HEK293T (cell line): ENCODE data around the gene PRDM16.

ENCODE experiments used
- CTCF ChIA-PET: fragments of 350-600 bp; formaldehyde crosslinking; extraction: SDS; loops from one replicate; lab custom pipeline; 2021; ENCODE audit warnings: antibody characterized with exemption, inconsistent platforms; lab: Yijun Ruan, JAX
- POLR2A ChIA-PET: fragments of 350-600 bp; formaldehyde crosslinking; extraction: SDS; loops from one replicate; lab custom pipeline; 2020; ENCODE audit warnings: antibody characterized with exemption, inconsistent platforms; lab: Yijun Ruan, JAX
- DNase-seq: peaks from one replicate; pipeline ENCODE4 v3.0.0; 2012; ENCODE audit warnings: mixed read lengths; ENCODE audit errors: extremely low spot score
- ARNT ChIP-seq: fragments of 450-650 bp; IDR thresholded peaks from 2 replicates; pipeline ENCODE4 v1.6.1; 2017; ENCODE audit warnings: mild to moderate bottlenecking
- BHLHE40 ChIP-seq: fragments of 450-650 bp; IDR thresholded peaks from 2 replicates; pipeline ENCODE4 v1.6.1; 2016; ENCODE audit warnings: mild to moderate bottlenecking, moderate library complexity, borderline replicate concordance
- CTBP1 ChIP-seq: fragments of 450-650 bp; IDR thresholded peaks from 2 replicates; pipeline ENCODE4 v1.6.1; 2016; ENCODE audit warnings: borderline replicate concordance
- ELF4 ChIP-seq: fragments of 450-650 bp; IDR thresholded peaks from 2 replicates; pipeline ENCODE4 v1.6.1; 2017; ENCODE audit warnings: antibody characterized with exemption
- FOXA1 ChIP-seq: fragments of 450-650 bp; IDR thresholded peaks from 2 replicates; pipeline ENCODE4 v1.6.1; 2016; ENCODE audit warnings: mild to moderate bottlenecking
- FOXK2 ChIP-seq: fragments of 450-650 bp; IDR thresholded peaks from 2 replicates; pipeline ENCODE4 v1.6.1; 2016; ENCODE audit warnings: mild to moderate bottlenecking
- FOXM1 ChIP-seq: fragments of 450-650 bp; IDR thresholded peaks from 2 replicates; pipeline ENCODE4 v1.6.1; 2017; ENCODE audit warnings: mild to moderate bottlenecking, borderline replicate concordance
- HDGF ChIP-seq: fragments of 450-650 bp; IDR thresholded peaks from 2 replicates; pipeline ENCODE4 v1.6.1; 2017; ENCODE audit warnings: antibody characterized with exemption, borderline replicate concordance
- L3MBTL2 ChIP-seq: fragments of 450-650 bp; conservative IDR thresholded peaks from 2 replicates; pipeline ENCODE4 v1.6.1; 2016; ENCODE audit warnings: mild to moderate bottlenecking
- LEF1 ChIP-seq: fragments of 450-650 bp; IDR thresholded peaks from 2 replicates; pipeline ENCODE4 v1.6.1; 2017; ENCODE audit warnings: mild to moderate bottlenecking, borderline replicate concordance
- NFRKB ChIP-seq: fragments of 450-650 bp; IDR thresholded peaks from 2 replicates; pipeline ENCODE4 v1.6.1; 2016; ENCODE audit warnings: mild to moderate bottlenecking, moderate library complexity
- SP1 ChIP-seq: fragments of 450-650 bp; IDR thresholded peaks from 2 replicates; pipeline ENCODE4 v1.6.1; 2017
- SUZ12 ChIP-seq: fragments of 450-650 bp; IDR thresholded peaks from 2 replicates; pipeline ENCODE4 v1.6.1; 2016; ENCODE audit warnings: mild to moderate bottlenecking
- TARDBP ChIP-seq: fragments of 450-650 bp; IDR thresholded peaks from 2 replicates; pipeline ENCODE4 v1.6.1; 2016
- ZNF384 ChIP-seq: fragments of 450-650 bp; IDR thresholded peaks from 2 replicates; pipeline ENCODE4 v1.6.1; 2016
- TF ChIP-seq, protein P1 (sequence below): fragments of 450-650 bp; IDR thresholded peaks from 2 replicates; pipeline ENCODE4 v1.6.1; 2016

Gene PRDM16

GRCh38 chr1:3060601-3061551, 8.1 kb upstream of the PRDM16 start:
- CTCF ChIA-PET = interaction anchor here (0.7 to 0.8 kb wide), 2 partner anchors 18 to 239 kb away, joined by 3 read pairs; no protein-coding TSS in a partner anchor
- POLR2A ChIA-PET = no interaction called here
- no peak for DNase-seq
- TF ChIP-seq TARDBP (no peak), FOXK2 (no peak), NFRKB (no peak), HDGF (no peak), ARNT (no peak), SUZ12 (no peak), FOXM1 (no peak), ZNF384 (no peak), SP1 (no peak), ELF4 (no peak), LEF1 (no peak), L3MBTL2 (no peak)

DNA sequence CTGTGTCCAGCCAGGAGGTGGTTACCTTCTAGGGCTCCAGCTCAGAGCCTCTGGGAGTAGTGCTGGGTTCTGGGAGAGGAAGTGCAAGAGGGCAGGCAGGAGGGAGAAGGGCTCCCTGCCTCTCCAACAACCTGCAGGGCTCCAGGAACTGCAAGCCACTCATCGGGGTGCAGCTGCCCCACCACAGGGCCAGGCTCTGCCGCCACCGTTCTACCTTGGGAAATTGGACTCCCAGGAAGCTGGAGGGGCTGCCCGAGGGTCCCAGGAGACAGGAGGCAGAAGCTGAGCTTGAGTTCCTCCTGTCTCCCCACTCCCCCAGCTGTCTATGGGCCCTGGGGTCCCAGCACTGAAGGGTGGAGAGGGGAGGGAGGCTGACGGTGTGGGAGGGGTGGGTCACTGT, 7.4 kb upstream of the PRDM16 start:
- ChIA-PET POLR2A (no interaction called here), CTCF (interaction anchor here (0.7 to 0.8 kb wide), 2 partner anchors 19 to 240 kb away, joined by 3 read pairs; no protein-coding TSS in a partner anchor)
- no peak for DNase-seq
- TF ChIP-seq NFRKB (no peak), FOXA1 (no peak), ARNT (no peak), SUZ12 (no peak), CTBP1 (no peak), ZNF384 (no peak), BHLHE40 (no peak), SP1 (no peak), TARDBP (no peak), FOXK2 (no peak), LEF1 (no peak)
- TF ChIP-seq, protein P1, sequence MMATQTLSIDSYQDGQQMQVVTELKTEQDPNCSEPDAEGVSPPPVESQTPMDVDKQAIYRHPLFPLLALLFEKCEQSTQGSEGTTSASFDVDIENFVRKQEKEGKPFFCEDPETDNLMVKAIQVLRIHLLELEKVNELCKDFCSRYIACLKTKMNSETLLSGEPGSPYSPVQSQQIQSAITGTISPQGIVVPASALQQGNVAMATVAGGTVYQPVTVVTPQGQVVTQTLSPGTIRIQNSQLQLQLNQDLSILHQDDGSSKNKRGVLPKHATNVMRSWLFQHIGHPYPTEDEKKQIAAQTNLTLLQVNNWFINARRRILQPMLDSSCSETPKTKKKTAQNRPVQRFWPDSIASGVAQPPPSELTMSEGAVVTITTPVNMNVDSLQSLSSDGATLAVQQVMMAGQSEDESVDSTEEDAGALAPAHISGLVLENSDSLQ = no peak

- TF ChIP-seq SUZ12 (no peak), ELF4 (no peak), BHLHE40 (no peak), FOXM1 (no peak), FOXA1 (no peak), HDGF (no peak), FOXK2 (no peak), NFRKB (no peak), ARNT (no peak), L3MBTL2 (no peak), TARDBP (no peak), SP1 (no peak), LEF1 (no peak), CTBP1 (no peak), ZNF384 (no peak)
- DNase-seq = no peak
- ChIA-PET CTCF (no interaction called here), POLR2A (no interaction called here)
Measured at GRCh38 chr1:3061981-3062615, 6.9 kb upstream of the PRDM16 start.

GRCh38 chr1:3062616-3063378, 6.2 kb upstream of the PRDM16 start:
- TF ChIP-seq BHLHE40 (no peak), CTBP1 (no peak), FOXK2 (no peak), ZNF384 (no peak), FOXA1 (no peak)
- ChIA-PET POLR2A (no interaction called here), CTCF (interaction anchor here (0.6 kb wide), 1 partner anchor 585 kb away, joined by 4 read pairs; no protein-coding TSS in a partner anchor)
- no peak for DNase-seq

DNA sequence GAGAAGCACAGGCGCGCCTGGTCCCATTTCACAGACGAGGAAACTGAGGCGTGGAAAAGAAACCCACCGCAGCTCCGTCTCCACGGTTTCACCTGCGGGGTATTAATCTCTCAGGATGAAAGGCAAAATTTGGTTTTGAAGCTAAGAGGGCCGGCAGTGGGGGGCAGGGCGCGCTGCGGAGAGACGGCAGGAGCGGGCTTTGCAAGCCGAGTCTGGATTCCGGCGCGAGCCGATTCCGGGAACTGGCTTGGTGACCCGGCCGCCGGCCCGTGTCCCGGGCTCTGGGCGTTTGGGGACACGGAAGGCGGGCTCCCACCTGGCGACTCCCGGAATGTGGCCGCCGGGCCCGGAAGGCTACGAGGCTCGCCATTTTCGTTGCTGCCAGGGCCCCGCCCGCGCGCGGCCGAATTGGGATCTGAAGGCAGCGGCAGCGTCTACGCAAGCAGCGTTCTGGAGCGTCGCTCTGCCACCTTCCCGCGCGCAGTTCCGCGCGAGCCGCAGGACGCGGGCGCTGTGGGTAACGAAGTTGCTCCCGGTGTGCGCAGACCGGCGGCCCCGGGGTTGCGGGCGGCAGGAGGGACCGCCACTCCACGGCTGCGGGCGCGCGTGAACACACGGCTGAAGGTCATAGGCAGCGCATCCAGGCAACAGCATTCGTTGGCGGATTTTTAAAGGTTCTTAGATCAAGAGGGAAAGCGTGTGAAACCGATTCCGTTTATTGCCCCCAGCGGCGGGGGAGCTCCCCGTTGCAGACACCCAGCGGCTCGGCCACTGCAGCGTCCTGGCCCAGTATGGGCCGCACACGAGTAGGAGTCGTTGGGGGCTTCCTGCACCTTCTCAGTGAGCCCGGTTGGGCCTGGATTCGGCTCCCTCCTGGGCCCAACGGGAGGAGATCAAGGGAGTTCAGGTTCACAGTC, 5.4 kb upstream of the PRDM16 start:
- no peak for TF ChIP-seq SP1
- no peak for TF ChIP-seq TARDBP
- TF ChIP-seq L3MBTL2 = no peak
- no peak for TF ChIP-seq NFRKB
- TF ChIP-seq, protein P1 = no peak
- no peak for TF ChIP-seq HDGF
- TF ChIP-seq FOXA1 = no peak
- TF ChIP-seq LEF1 = no peak
- no peak for TF ChIP-seq ARNT
- TF ChIP-seq FOXM1 = no peak
- no peak for TF ChIP-seq ELF4
- TF ChIP-seq SUZ12 = no peak
- DNase-seq = no peak
- ChIA-PET CTCF (no interaction called here), POLR2A (no interaction called here)
